ENCODE measurements around the gene MPP3.

Gene MPP3

GRCh38 chr17:43831633-43832032 is 1.3 kb downstream of the MPP3 start:
- no peak overlapping the region for H3K4me3 ChIP-seq (ENCODE audit: low read length)

GRCh38 chr17:43830510-43831140 is 2.3 kb downstream of the MPP3 start:
- no peak overlapping the region for H3K4me3 ChIP-seq (ENCODE audit: low read length)
- TF ChIP-seq ZNF274 (IDR thresholded peaks at IDR 0.05; ENCODE audit: low read depth, low read length), result no peak

More at GRCh38 chr17:43831633-43832032, 1.3 kb downstream of the MPP3 start:
- no peak for TF ChIP-seq ZNF274 (IDR thresholded peaks at IDR 0.05; ENCODE audit: low read depth, low read length)

DNA sequence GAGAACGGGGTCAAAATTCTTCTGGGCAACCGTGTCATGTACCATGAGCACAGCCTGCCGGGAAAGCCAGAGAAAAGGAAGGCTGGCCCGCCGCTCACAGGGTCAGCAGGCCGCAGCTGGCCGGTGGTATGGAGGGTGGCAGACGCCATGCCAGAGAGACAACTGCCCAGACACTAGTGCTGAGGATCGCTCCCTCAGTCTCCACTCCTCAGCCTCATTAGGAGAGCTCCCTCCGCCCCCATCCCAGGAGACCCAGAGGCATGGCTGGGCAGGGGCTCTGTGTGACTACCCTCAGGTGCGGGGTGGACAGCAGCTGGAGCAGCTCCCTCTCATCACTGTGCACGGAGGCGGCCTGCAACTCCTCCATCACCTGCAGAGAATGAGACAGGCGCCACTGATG is 3.2 kb downstream of the MPP3 start:
- H3K4me3 ChIP-seq (ENCODE audit: low read length), result no peak overlapping the region
- no peak for TF ChIP-seq ZNF274 (IDR thresholded peaks at IDR 0.05; ENCODE audit: low read depth, low read length)

DNA sequence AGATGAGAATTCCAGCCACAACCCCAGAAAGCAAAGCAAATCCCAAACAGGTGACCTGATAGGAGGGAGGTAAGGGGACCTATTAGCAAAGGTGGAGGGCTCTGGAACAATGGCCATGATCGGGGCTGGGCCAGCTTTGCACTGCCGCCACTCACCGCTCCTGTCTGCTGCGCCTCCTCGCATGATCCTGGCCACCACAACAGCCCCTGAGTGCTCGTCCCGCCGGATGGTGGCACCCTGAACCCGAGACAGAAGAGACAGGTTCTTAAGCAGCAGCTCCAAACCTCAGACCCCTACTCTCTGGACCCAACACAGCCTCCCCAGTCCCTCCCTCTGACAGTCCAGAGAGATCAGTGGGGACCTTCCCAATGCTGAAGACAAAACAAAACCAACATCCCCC is 5.3 kb downstream of the MPP3 start:
- no peak overlapping the region for H3K4me3 ChIP-seq (ENCODE audit: low read length)
- no peak for TF ChIP-seq ZNF274 (IDR thresholded peaks at IDR 0.05; ENCODE audit: low read depth, low read length)

DNA sequence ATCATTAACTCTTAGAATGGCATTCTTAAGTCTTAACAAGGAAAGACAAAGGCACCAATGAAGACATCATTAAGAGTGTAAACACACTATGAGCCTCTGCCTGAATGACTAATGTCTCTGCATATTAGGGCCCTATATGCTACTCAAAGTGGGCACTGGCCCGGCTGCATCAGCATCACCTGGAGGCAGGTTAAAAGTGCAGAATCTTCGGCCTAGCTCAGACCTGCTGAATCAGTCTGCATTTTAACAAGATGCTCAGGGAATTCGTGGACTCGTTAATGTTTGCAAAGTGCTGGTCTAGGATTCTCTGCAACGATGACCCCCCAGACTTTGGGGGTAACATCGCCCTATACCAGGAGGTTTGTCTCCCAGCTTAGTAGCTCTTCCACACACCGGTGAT is 6.7 kb downstream of the MPP3 start:
- no peak for TF ChIP-seq ZNF274 (IDR thresholded peaks at IDR 0.05; ENCODE audit: low read depth, low read length)
- no peak overlapping the region for H3K4me3 ChIP-seq (ENCODE audit: low read length)

GRCh38 chr17:43825567-43825966 is 7.4 kb downstream of the MPP3 start:
- no peak for TF ChIP-seq ZNF274 (IDR thresholded peaks at IDR 0.05; ENCODE audit: low read depth, low read length)
- no peak overlapping the region for H3K4me3 ChIP-seq (ENCODE audit: low read length)

DNA sequence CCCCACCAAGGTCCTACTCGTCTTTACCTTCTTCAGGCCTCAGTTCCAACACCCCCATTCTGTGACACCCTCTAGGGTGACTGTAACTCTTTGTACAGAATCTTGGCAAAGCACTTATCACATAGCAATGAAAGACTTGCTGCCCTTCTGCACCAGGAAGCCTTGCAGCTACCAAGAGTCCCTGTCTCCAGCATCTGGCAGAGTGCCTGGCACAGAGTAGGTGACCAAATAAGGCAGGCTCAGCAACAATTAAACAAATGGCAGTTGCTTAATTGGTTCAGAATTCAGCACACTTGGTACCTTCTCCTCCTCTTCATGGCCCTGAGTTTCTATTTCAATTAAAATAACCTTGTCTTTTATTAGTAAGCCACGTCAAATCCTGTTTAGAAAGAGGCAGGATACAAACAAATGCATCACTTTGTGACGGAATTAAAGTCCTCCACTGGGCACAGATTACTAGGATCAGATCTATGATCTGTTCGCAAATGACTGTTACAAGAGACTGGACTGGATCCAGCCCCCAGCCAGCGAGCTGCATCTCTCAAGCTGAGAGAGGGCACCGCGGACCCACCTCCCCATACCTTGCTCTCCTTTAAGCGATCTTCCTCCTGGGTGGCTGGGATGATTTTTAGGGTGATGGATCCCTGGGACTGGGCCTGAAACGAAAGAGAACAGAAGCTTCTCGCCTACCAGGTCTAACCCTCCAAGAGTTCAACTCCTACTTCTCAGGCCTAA is 9.4 kb downstream of the MPP3 start:
- no peak overlapping the region for H3K4me3 ChIP-seq (ENCODE audit: low read length)
- no peak for TF ChIP-seq ZNF274 (IDR thresholded peaks at IDR 0.05; ENCODE audit: low read depth, low read length)

GRCh38 chr17:43822570-43823190 is 10.3 kb downstream of the MPP3 start:
- no peak overlapping the region for H3K4me3 ChIP-seq (ENCODE audit: low read length)
- TF ChIP-seq ZNF274 (IDR thresholded peaks at IDR 0.05; ENCODE audit: low read depth, low read length), result no peak

DNA sequence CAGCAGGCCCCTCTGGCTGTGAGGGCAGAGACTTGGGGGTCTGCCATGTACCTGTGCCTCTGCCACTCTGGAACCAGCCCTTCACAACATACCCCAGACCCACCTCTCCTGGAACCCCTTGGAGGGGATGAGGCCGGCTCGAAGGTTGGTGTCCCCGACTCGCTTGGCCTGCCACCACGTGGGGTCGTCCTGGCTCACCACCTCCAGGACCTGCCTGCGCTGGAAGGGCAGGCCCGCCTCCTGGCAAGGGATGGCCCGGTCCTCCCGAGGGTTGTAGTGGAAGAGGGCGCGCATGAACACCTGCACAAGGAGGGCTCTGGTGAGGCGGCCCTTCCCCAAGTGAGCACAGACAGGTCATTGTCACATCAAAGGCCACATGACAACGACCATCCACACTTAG is 12.2 kb downstream of the MPP3 start:
- no peak overlapping the region for H3K4me3 ChIP-seq (ENCODE audit: low read length)
- TF ChIP-seq ZNF274 (IDR thresholded peaks at IDR 0.05; ENCODE audit: low read depth, low read length), result no peak

DNA sequence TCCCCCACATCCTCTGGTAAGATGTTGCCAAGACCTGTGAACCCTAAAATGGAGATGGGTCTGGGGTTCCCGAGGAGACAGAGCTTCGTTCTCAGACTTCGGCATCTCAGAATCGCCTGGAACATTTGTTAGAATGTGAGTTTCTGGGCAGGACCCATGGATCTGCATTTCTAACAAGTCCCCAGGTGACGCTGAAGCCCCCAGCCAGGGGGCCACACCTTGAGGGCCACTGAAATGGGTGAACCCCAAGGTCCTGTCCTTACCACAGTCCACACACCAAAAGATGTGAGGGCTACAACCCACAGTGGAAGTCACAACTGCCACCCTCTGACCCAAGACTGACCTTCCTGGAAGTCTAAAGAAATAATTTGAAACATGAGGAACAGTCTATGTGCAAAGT is 14.0 kb downstream of the MPP3 start:
- no peak overlapping the region for H3K4me3 ChIP-seq (ENCODE audit: low read length)
- TF ChIP-seq ZNF274 (IDR thresholded peaks at IDR 0.05; ENCODE audit: low read depth, low read length), result no peak

DNA sequence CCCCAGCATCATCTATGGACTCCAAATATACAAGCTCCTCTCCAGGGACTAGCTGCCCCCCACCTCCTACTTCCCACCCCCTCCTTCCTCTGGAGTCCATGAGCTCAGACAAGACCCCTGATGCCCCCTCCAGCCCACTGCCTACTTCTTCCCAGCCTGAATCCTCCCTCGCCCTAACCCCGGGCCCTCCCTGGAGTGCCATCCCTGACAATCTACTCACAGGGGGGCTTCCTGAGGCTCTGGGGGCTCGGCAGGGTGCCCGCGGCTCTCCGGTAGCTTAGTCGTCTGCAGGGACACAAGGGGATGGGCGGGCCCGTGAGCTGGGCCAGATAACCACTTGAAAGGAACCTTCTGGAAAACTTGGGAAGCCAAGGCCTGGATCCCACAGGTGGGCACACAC is 15.1 kb downstream of the MPP3 start:
- TF ChIP-seq ZNF274 (IDR thresholded peaks at IDR 0.05; ENCODE audit: low read depth, low read length), result no peak

GRCh38 chr17:43816336-43817320 is 16.3 kb downstream of the MPP3 start:
- H3K4me3 ChIP-seq (ENCODE audit: low read length), result no peak overlapping the region
- no peak for TF ChIP-seq ZNF274 (IDR thresholded peaks at IDR 0.05; ENCODE audit: low read depth, low read length)

More for the DNA sequence above, 15.1 kb downstream of the MPP3 start:
- no peak overlapping the region for H3K4me3 ChIP-seq (ENCODE audit: low read length)

DNA sequence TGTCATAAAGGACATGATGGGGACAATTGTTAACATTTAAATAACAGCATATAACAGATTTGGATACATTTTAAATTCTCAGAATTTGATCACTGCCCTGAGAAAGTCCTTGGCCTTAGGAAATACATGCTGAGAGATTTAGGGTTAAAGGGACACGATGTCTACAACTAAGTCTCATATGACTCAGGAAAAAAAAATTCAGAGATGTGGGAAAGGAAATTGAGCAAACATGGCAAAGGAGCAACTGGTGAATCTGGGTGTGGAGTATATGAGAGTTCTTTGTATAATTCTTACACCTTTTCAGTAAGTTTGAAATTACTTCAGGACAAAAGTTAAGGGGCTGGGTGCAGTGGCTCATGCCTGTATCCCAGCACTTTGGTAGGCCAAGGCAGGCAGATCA is 18.2 kb downstream of the MPP3 start:
- H3K4me3 ChIP-seq (ENCODE audit: low read length), result no peak overlapping the region
- no peak for TF ChIP-seq ZNF274 (IDR thresholded peaks at IDR 0.05; ENCODE audit: low read depth, low read length)

- TF ChIP-seq ZNF274 (IDR thresholded peaks at IDR 0.05; ENCODE audit: low read depth, low read length), result no peak
These were observed 18.9 kb downstream of the MPP3 start for GRCh38 chr17:43814026-43814425.

More at GRCh38 chr17:43814026-43814425, 18.9 kb downstream of the MPP3 start:
- no peak overlapping the region for H3K4me3 ChIP-seq (ENCODE audit: low read length)

Data from GM08714 (cell line).